ENCODE data around the gene RABGAP1L. TPM values are rescaled to one million over a fixed set of nuclear protein-coding genes. Genes with fewer than 3 reads are reported as not detected.
A peak's percentile ranks its signal among the peaks of the same experiment; 100 is the strongest.

The RABGAP1L gene
- total RNA-seq, 6 experiments from 2014 or later, result 11.7 to 23.1 (median 18.5) TPM

GRCh38 chr1:174158767-174159251 is 511 bp upstream of the RABGAP1L start:
- peak overlapping the region in 2 of 3 donors; percentile 59 to 93 for H3K27ac ChIP-seq
- peak overlapping the region; percentile 95 to 98 (median 95) for H3K4me3 ChIP-seq
- intact Hi-C loops (cut with DNase I), result no loop called here
- TF ChIP-seq POLR2A (IDR thresholded peaks at IDR 0.05), result no peak
- TF ChIP-seq CTCF (IDR thresholded peaks at IDR 0.05), result no peak
- H3K4me1 ChIP-seq, result peaks cover 0 to 10% (median 0%) of the 10 kb centered on the region in 4 donors
- ATAC-seq (no peak), DNase-seq (no peak)
- H3K27me3 ChIP-seq, result no peaks in the 10 kb centered on the region
- no peaks in the 10 kb centered on the region for H3K9me3 ChIP-seq
- H3K36me3 ChIP-seq, result no peaks in the 10 kb centered on the region
- 2% methylated on average over 22 of the region's 23 CpGs for WGBS (ENCODE audit: insufficient coverage, low coverage, low lambda C conversion rate, missing lambda C conversion rate)

GRCh38 chr1:174160109-174160473 is 771 bp downstream of the RABGAP1L start:
- no peaks in the 10 kb centered on the region for H3K9me3 ChIP-seq
- no peaks in the 10 kb centered on the region for H3K36me3 ChIP-seq
- no peaks in the 10 kb centered on the region for H3K27me3 ChIP-seq
- peak overlapping the region; percentile 95 to 98 (median 95) for H3K4me3 ChIP-seq
- peaks cover 0 to 10% (median 0%) of the 10 kb centered on the region in 4 donors for H3K4me1 ChIP-seq
- peak; percentile 52 to 63 (median 54) for ATAC-seq
- TF ChIP-seq POLR2A (IDR thresholded peaks at IDR 0.05), result peak; percentile 38
- no peak for TF ChIP-seq CTCF (IDR thresholded peaks at IDR 0.05)
- H3K27ac ChIP-seq, result peak overlapping the region; percentile 85 to 96 (median 93)
- DNase-seq, result peak; percentile 80 to 89 (median 86)
- intact Hi-C loops (cut with DNase I), result no loop called here
- 1% methylated on average over 14 of the region's 14 CpGs for WGBS (ENCODE audit: insufficient coverage, low coverage, low lambda C conversion rate, missing lambda C conversion rate)

- Histone ChIP-seq H3K4me1 (peaks cover 0 to 12% (median 0%) of the 10 kb centered on the region in 4 donors), H3K27ac (peak overlapping the region in 2 of 3 donors; percentile 93 to 96), H3K9me3 (no peaks in the 10 kb centered on the region), H3K27me3 (no peaks in the 10 kb centered on the region), H3K4me3 (peak overlapping the region; percentile 95 to 98 (median 95)), H3K36me3 (no peaks in the 10 kb centered on the region)
- no peak for ATAC-seq
- TF ChIP-seq CTCF (IDR thresholded peaks at IDR 0.05) (no peak), POLR2A (IDR thresholded peaks at IDR 0.05) (no peak)
- DNase-seq, result no peak
- 67% methylated on average over 5 of the region's 5 CpGs for WGBS (ENCODE audit: insufficient coverage, low coverage, low lambda C conversion rate, missing lambda C conversion rate)
- intact Hi-C loops (cut with DNase I), result no loop called here
Observed at GRCh38 chr1:174160603-174161002, 1.3 kb downstream of the RABGAP1L start.

GRCh38 chr1:174161813-174162212 is 2.5 kb downstream of the RABGAP1L start:
- no peaks in the 10 kb centered on the region for H3K9me3 ChIP-seq
- H3K4me1 ChIP-seq, result peaks cover 0 to 23% (median 0%) of the 10 kb centered on the region in 4 donors
- no peak for ATAC-seq
- H3K36me3 ChIP-seq, result no peaks in the 10 kb centered on the region
- TF ChIP-seq POLR2A (IDR thresholded peaks at IDR 0.05), result no peak
- no peak for TF ChIP-seq CTCF (IDR thresholded peaks at IDR 0.05)
- intact Hi-C loops (cut with DNase I), result no loop called here
- H3K27ac ChIP-seq, result no peak overlapping the region
- no peak for DNase-seq
- H3K27me3 ChIP-seq, result no peaks in the 10 kb centered on the region
- H3K4me3 ChIP-seq, result no peak overlapping the region
- WGBS (ENCODE audit: insufficient coverage, low coverage, low lambda C conversion rate, missing lambda C conversion rate), result 97% methylated on average over 6 of the region's 6 CpGs

All from right lobe of liver (tissue), 6 donors.